ENCODE results near the gene WDFY3. TPM values are rescaled to one million over a fixed set of nuclear protein-coding genes. Genes with fewer than 3 reads are reported as not detected.

WDFY3 gene
- total RNA-seq, 1 experiment from 2014 or later, result 39.9 TPM

DNA sequence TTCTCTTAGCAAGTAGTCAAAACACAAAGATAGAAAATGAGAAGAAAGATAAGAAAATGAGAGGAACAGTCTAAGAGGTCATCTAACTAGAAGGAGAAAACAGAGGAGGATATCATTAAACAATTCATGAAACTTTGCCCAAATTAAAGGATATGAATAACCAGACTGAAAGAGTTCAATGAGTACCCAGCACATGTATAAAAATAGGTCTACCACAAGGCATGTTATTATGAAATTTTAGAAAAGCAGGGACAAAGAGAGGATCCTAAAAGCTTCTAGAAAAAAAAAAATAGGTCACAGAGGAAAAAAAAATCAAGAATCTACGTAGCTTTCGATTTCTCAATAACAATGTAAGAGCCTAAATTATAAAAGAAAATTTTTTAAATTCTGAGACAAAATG, 118.5 kb downstream of the WDFY3 start:
- CTCF ChIA-PET, result no interaction called here
- DNase-seq (ENCODE audit: low read depth, low spot score) (no peak), ATAC-seq (no peak)
- POLR2A ChIA-PET, result no interaction called here
- H3K9me2 ChIP-seq (ENCODE audit: insufficient read depth), result no peaks in the 10 kb centered on the region
- no peaks in the 10 kb centered on the region for H3K9me3 ChIP-seq (ENCODE audit: control insufficient read depth in 1 of 2, insufficient read depth in 1 of 2, low read depth in 1 of 2, low read length in 2 of 2)
- H3K27ac ChIP-seq (ENCODE audit: low read depth, low read length), result no peak overlapping the region
- BruUV-seq (replicated peaks), result no TSS peak
- H3K4me2 ChIP-seq (ENCODE audit: low read length), result no peak overlapping the region
- intact Hi-C loops (cut with micrococcal nuclease), result no loop called here
- no peak overlapping the region for H2AFZ ChIP-seq (ENCODE audit: low read depth, low read length, poor library complexity, severe bottlenecking)
- no peak overlapping the region for H3K9ac ChIP-seq (ENCODE audit: low read length)
- peaks cover 6 to 8% of the 10 kb centered on the region in 2 experiments; a peak in 3 of 4 replicates for H3K4me1 ChIP-seq (ENCODE audit: control insufficient read depth in 1 of 2, insufficient read depth in 2 of 2, low read length in 2 of 2)
- no peaks in the 10 kb centered on the region for H3K27me3 ChIP-seq (ENCODE audit: insufficient read depth, low read length)
- RAD21 ChIA-PET (ENCODE audit: low non-redundant PET in 1 of 2, low total read pairs in 2 of 2, uncharacterized antibody in 2 of 2, unreplicated experiment in 2 of 2), result no interaction called here
- H4K20me1 ChIP-seq (ENCODE audit: insufficient read depth), result no peaks in the 10 kb centered on the region
- no peaks in the 10 kb centered on the region for H3K36me3 ChIP-seq (ENCODE audit: control insufficient read depth in 1 of 2, insufficient read depth in 2 of 2, low read length in 2 of 2)
- TF ChIP-seq SIN3A (IDR thresholded peaks at IDR 0.05; ENCODE audit: low read depth) (no peak), RAD21 (IDR thresholded peaks at IDR 0.05; ENCODE audit: low read depth) (no peak), ZBTB33 (IDR thresholded peaks at IDR 0.05; ENCODE audit: extremely low read depth, insufficient replicate concordance, low read length) (no peak), EZH2phosphoT487 (IDR thresholded peaks at IDR 0.05; ENCODE audit: borderline replicate concordance) (no peak), YY1 (IDR thresholded peaks at IDR 0.05; ENCODE audit: extremely low read depth, insufficient replicate concordance, low read depth, low read length) (no peak), POLR2AphosphoS5 (IDR thresholded peaks at IDR 0.05; ENCODE audit: low read depth, low read length) (no peak), EGR1 (IDR thresholded peaks at IDR 0.05; ENCODE audit: low read depth) (no peak), ZFX (IDR thresholded peaks at IDR 0.05) (no peak), SRF (IDR thresholded peaks at IDR 0.05; ENCODE audit: low read depth) (no peak), CBX3 (IDR thresholded peaks at IDR 0.05; ENCODE audit: low read depth) (no peak), TCF7L2 (IDR thresholded peaks at IDR 0.05; ENCODE audit: borderline replicate concordance, extremely low read depth, insufficient read depth, insufficient read length) (no peak), ELF1 (IDR thresholded peaks at IDR 0.05; ENCODE audit: borderline replicate concordance, low read depth) (no peak), POLR2A (IDR thresholded peaks at IDR 0.05; ENCODE audit: borderline replicate concordance, extremely low read depth, insufficient read depth, insufficient read length) (no peak), MAX (IDR thresholded peaks at IDR 0.05) (no peak), CEBPB (IDR thresholded peaks at IDR 0.05; ENCODE audit: low read depth) (no peak), FOSL1 (IDR thresholded peaks at IDR 0.05; ENCODE audit: low read depth) (no peak)
- TF ChIP-seq, protein P1, sequence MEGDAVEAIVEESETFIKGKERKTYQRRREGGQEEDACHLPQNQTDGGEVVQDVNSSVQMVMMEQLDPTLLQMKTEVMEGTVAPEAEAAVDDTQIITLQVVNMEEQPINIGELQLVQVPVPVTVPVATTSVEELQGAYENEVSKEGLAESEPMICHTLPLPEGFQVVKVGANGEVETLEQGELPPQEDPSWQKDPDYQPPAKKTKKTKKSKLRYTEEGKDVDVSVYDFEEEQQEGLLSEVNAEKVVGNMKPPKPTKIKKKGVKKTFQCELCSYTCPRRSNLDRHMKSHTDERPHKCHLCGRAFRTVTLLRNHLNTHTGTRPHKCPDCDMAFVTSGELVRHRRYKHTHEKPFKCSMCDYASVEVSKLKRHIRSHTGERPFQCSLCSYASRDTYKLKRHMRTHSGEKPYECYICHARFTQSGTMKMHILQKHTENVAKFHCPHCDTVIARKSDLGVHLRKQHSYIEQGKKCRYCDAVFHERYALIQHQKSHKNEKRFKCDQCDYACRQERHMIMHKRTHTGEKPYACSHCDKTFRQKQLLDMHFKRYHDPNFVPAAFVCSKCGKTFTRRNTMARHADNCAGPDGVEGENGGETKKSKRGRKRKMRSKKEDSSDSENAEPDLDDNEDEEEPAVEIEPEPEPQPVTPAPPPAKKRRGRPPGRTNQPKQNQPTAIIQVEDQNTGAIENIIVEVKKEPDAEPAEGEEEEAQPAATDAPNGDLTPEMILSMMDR (IDR thresholded peaks at IDR 0.05 in 2 of 3, conservative IDR thresholded peaks at IDR 0.05 in 1 of 3; ENCODE audit: borderline replicate concordance in 1 of 3, insufficient read depth in 1 of 3, low read depth in 2 of 3, low read length in 2 of 3), result no peak
- TF ChIP-seq, protein P2, sequence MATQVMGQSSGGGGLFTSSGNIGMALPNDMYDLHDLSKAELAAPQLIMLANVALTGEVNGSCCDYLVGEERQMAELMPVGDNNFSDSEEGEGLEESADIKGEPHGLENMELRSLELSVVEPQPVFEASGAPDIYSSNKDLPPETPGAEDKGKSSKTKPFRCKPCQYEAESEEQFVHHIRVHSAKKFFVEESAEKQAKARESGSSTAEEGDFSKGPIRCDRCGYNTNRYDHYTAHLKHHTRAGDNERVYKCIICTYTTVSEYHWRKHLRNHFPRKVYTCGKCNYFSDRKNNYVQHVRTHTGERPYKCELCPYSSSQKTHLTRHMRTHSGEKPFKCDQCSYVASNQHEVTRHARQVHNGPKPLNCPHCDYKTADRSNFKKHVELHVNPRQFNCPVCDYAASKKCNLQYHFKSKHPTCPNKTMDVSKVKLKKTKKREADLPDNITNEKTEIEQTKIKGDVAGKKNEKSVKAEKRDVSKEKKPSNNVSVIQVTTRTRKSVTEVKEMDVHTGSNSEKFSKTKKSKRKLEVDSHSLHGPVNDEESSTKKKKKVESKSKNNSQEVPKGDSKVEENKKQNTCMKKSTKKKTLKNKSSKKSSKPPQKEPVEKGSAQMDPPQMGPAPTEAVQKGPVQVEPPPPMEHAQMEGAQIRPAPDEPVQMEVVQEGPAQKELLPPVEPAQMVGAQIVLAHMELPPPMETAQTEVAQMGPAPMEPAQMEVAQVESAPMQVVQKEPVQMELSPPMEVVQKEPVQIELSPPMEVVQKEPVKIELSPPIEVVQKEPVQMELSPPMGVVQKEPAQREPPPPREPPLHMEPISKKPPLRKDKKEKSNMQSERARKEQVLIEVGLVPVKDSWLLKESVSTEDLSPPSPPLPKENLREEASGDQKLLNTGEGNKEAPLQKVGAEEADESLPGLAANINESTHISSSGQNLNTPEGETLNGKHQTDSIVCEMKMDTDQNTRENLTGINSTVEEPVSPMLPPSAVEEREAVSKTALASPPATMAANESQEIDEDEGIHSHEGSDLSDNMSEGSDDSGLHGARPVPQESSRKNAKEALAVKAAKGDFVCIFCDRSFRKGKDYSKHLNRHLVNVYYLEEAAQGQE (IDR thresholded peaks at IDR 0.05; ENCODE audit: low read depth), result no peak
- H3K79me2 ChIP-seq (ENCODE audit: insufficient read depth, low read length), result no peaks in the 10 kb centered on the region
- H3K4me3 ChIP-seq (replicated peaks in 1 of 2; ENCODE audit: low read depth in 1 of 2, low read length in 2 of 2), result no peak overlapping the region

Data from HCT116 (cell line).